ENCODE data around the gene WDFY3.

Gene WDFY3

GRCh38 chr4:84651499-84651898 lies 315.0 kb downstream of the WDFY3 start:
- Histone ChIP-seq H3K4me2 (ENCODE audit: low read depth, low read length, poor library complexity, severe bottlenecking) (no peak overlapping the region), H3K27me3 (ENCODE audit: low read length) (no peaks in the 10 kb centered on the region), H3K27ac (ENCODE audit: low read depth, low read length) (no peak overlapping the region), H3K9me2 (replicated peaks; ENCODE audit: insufficient read depth, low read length) (no peaks in the 10 kb centered on the region), H2AFZ (ENCODE audit: low read depth, low read length, severe bottlenecking) (no peak overlapping the region), H3K79me2 (ENCODE audit: insufficient read depth, low read length) (no peaks in the 10 kb centered on the region), H3F3A (ENCODE audit: insufficient read depth) (no peaks in the 10 kb centered on the region), H3K4me3 (ENCODE audit: insufficient read depth, low read length, poor library complexity, severe bottlenecking) (no peak overlapping the region), H3K36me3 (ENCODE audit: low read length) (no peaks in the 10 kb centered on the region), H4K20me1 (ENCODE audit: low read depth, low read length) (no peaks in the 10 kb centered on the region), H3K9me3 (ENCODE audit: insufficient read depth, low read length) (no peaks in the 10 kb centered on the region), H3K9ac (ENCODE audit: low read length) (no peak overlapping the region)
- TF ChIP-seq CTCF (IDR thresholded peaks at IDR 0.05; ENCODE audit: insufficient read depth, low read length, poor library complexity, severe bottlenecking) (no peak), EZH2phosphoT487 (conservative IDR thresholded peaks at IDR 0.05; ENCODE audit: low read length) (no peak)

GRCh38 chr4:84648863-84649647 lies 317.4 kb downstream of the WDFY3 start:
- Histone ChIP-seq H3K27ac (ENCODE audit: low read depth, low read length) (no peak overlapping the region), H3K9me3 (ENCODE audit: insufficient read depth, low read length) (no peaks in the 10 kb centered on the region), H3K36me3 (ENCODE audit: low read length) (no peaks in the 10 kb centered on the region), H2AFZ (ENCODE audit: low read depth, low read length, severe bottlenecking) (no peak overlapping the region), H3K9ac (ENCODE audit: low read length) (no peak overlapping the region), H3K4me2 (ENCODE audit: low read depth, low read length, poor library complexity, severe bottlenecking) (no peak overlapping the region), H3K9me2 (replicated peaks; ENCODE audit: insufficient read depth, low read length) (no peaks in the 10 kb centered on the region), H3K27me3 (ENCODE audit: low read length) (no peaks in the 10 kb centered on the region), H3K79me2 (ENCODE audit: insufficient read depth, low read length) (no peaks in the 10 kb centered on the region), H3K4me3 (ENCODE audit: insufficient read depth, low read length, poor library complexity, severe bottlenecking) (no peak overlapping the region), H4K20me1 (ENCODE audit: low read depth, low read length) (no peaks in the 10 kb centered on the region), H3F3A (ENCODE audit: insufficient read depth) (no peaks in the 10 kb centered on the region)
- no peak for TF ChIP-seq EZH2phosphoT487 (conservative IDR thresholded peaks at IDR 0.05; ENCODE audit: low read length)
- no peak for TF ChIP-seq CTCF (IDR thresholded peaks at IDR 0.05; ENCODE audit: insufficient read depth, low read length, poor library complexity, severe bottlenecking)

DNA sequence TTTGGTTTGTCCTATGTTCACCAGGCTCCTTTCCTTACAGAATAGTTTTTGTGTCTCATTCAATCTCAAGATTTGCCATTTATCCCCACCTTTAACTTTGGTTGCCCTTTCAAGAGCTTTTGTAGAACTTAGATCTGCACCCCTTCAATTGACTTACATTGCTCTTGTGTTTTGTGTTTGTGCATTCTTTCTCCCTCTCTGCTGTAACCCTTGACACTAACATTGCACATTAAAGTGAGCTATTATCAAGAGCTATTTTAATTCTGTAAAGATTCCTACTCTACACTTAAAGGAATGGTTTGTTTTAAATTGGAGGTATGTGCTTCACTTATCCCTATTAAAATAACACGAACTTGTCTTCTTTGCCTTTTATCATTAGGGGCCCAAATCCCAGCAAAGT lies 318.3 kb downstream of the WDFY3 start:
- Histone ChIP-seq H2AFZ (ENCODE audit: low read depth, low read length, severe bottlenecking) (no peak overlapping the region), H3K36me3 (ENCODE audit: low read length) (no peaks in the 10 kb centered on the region), H3F3A (ENCODE audit: insufficient read depth) (no peaks in the 10 kb centered on the region), H3K9ac (ENCODE audit: low read length) (no peak overlapping the region), H3K4me3 (ENCODE audit: insufficient read depth, low read length, poor library complexity, severe bottlenecking) (no peak overlapping the region), H3K27ac (ENCODE audit: low read depth, low read length) (no peak overlapping the region), H3K27me3 (ENCODE audit: low read length) (no peaks in the 10 kb centered on the region), H3K9me3 (ENCODE audit: insufficient read depth, low read length) (no peaks in the 10 kb centered on the region), H3K79me2 (ENCODE audit: insufficient read depth, low read length) (no peaks in the 10 kb centered on the region), H3K4me2 (ENCODE audit: low read depth, low read length, poor library complexity, severe bottlenecking) (no peak overlapping the region), H3K9me2 (replicated peaks; ENCODE audit: insufficient read depth, low read length) (no peaks in the 10 kb centered on the region), H4K20me1 (ENCODE audit: low read depth, low read length) (no peaks in the 10 kb centered on the region)
- TF ChIP-seq EZH2phosphoT487 (conservative IDR thresholded peaks at IDR 0.05; ENCODE audit: low read length) (no peak), CTCF (IDR thresholded peaks at IDR 0.05; ENCODE audit: insufficient read depth, low read length, poor library complexity, severe bottlenecking) (no peak)

Data from SU-DHL-6 (cell line).